ENCODE measurements around the gene TMCO4. TPM values are rescaled to one million over a fixed set of nuclear protein-coding genes. Genes with fewer than 3 reads are reported as not detected.

TMCO4 gene
- total and polyA plus RNA-seq, 10 of the 15 experiments (the other 5 are each of a cell fraction or from before 2014, with no cell fraction given): 2.4 to 20.8 (median 13.0) TPM

DNA sequence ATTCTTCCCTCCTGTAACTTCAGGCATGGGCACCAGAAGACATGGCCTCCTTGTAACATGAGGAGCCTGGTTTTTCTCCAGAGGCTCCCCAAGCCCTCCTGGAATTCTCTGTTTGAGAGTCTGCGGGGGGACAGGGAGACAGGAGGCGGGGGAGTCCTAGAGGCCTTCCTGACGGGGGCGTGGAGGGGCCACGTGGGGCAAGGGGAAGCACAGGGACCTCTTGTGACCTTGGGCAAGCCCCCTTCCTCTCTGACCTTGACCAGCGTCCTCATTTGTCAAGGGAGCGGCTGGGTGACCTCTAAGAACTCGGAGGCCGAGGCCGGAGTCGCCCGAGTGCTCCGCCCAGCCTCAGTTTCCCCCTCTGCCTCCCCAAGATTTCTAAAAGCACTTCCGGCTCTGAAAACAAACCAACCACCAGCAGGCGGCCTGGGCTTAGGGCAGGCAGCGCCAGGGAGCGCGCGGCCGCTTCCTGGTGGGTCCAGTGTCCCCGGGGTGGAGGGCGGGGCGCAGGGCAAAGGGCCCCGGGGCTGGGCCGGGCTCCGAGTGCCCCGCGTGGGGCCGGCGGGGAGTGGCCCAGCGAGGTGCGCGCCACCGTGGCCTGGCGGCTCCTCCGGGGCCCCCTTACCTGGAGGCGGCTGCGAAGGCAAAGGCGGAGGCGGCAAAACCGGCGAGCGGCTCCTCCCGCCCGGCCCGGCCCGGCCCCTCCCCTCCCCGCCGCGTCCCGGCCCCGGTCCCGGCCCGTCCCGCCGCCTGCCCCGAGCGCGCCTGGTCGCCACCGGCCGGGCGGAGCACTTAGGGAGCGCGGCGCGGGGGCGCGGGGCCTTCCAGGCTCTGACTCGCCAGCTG, at the start of gene TMCO4 (continued):
- TF ChIP-seq, protein P1, sequence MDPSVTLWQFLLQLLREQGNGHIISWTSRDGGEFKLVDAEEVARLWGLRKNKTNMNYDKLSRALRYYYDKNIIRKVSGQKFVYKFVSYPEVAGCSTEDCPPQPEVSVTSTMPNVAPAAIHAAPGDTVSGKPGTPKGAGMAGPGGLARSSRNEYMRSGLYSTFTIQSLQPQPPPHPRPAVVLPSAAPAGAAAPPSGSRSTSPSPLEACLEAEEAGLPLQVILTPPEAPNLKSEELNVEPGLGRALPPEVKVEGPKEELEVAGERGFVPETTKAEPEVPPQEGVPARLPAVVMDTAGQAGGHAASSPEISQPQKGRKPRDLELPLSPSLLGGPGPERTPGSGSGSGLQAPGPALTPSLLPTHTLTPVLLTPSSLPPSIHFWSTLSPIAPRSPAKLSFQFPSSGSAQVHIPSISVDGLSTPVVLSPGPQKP (IDR thresholded peaks at IDR 0.05; ENCODE audit: low read depth, low read length): 0 out of 2 replicates have a peak, but pooled peaks have one; percentile 32
- TF ChIP-seq BRCA1 (IDR thresholded peaks at IDR 0.05; ENCODE audit: low read depth, low read length): no peak
- TF ChIP-seq HDAC6 (IDR thresholded peaks at IDR 0.05; ENCODE audit: unreplicated experiment): no peak
- TF ChIP-seq RUNX3 (IDR thresholded peaks at IDR 0.05; ENCODE audit: low read length): no peak
- no peak for TF ChIP-seq WRNIP1 (IDR thresholded peaks at IDR 0.05; ENCODE audit: borderline replicate concordance, low read depth, low read length)
- peak; percentile 27; the same call in 1 of the 2 replicates for TF ChIP-seq BACH1 (IDR thresholded peaks at IDR 0.05; ENCODE audit: borderline replicate concordance)
- no peak for TF ChIP-seq ATF7 (IDR thresholded peaks at IDR 0.05; ENCODE audit: low read depth)
- no peak for TF ChIP-seq KLF5 (IDR thresholded peaks at IDR 0.05; ENCODE audit: partially characterized antibody)
- no peak for TF ChIP-seq ZNF384 (IDR thresholded peaks at IDR 0.05; ENCODE audit: borderline replicate concordance, low read depth, low read length)
- TF ChIP-seq, protein P2, sequence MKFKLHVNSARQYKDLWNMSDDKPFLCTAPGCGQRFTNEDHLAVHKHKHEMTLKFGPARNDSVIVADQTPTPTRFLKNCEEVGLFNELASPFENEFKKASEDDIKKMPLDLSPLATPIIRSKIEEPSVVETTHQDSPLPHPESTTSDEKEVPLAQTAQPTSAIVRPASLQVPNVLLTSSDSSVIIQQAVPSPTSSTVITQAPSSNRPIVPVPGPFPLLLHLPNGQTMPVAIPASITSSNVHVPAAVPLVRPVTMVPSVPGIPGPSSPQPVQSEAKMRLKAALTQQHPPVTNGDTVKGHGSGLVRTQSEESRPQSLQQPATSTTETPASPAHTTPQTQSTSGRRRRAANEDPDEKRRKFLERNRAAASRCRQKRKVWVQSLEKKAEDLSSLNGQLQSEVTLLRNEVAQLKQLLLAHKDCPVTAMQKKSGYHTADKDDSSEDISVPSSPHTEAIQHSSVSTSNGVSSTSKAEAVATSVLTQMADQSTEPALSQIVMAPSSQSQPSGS (IDR thresholded peaks at IDR 0.05; ENCODE audit: low read length): no peak
- TF ChIP-seq, protein P3, sequence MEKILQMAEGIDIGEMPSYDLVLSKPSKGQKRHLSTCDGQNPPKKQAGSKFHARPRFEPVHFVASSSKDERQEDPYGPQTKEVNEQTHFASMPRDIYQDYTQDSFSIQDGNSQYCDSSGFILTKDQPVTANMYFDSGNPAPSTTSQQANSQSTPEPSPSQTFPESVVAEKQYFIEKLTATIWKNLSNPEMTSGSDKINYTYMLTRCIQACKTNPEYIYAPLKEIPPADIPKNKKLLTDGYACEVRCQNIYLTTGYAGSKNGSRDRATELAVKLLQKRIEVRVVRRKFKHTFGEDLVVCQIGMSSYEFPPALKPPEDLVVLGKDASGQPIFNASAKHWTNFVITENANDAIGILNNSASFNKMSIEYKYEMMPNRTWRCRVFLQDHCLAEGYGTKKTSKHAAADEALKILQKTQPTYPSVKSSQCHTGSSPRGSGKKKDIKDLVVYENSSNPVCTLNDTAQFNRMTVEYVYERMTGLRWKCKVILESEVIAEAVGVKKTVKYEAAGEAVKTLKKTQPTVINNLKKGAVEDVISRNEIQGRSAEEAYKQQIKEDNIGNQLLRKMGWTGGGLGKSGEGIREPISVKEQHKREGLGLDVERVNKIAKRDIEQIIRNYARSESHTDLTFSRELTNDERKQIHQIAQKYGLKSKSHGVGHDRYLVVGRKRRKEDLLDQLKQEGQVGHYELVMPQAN (conservative IDR thresholded peaks at IDR 0.05): no peak; the same call in 1 of the 2 replicates
- no peak for TF ChIP-seq NFYA (IDR thresholded peaks at IDR 0.05; ENCODE audit: borderline replicate concordance, low read depth, low read length)
- TF ChIP-seq SREBF2 (IDR thresholded peaks at IDR 0.05; ENCODE audit: low read length): no peak
- no peak for TF ChIP-seq SUZ12 (IDR thresholded peaks at IDR 0.05; ENCODE audit: unreplicated experiment)
- TF ChIP-seq MTA3 (IDR thresholded peaks at IDR 0.05; ENCODE audit: borderline replicate concordance, low read length): no peak
- TF ChIP-seq REST (IDR thresholded peaks at IDR 0.05; ENCODE audit: low read depth, low read length): no peak
- TF ChIP-seq RAD51 (IDR thresholded peaks at IDR 0.05): peak; percentile 64; the same call in 1 of the 2 replicates
- no peak for TF ChIP-seq BCLAF1 (IDR thresholded peaks at IDR 0.05)
- no peak for TF ChIP-seq BMI1 (IDR thresholded peaks at IDR 0.05; ENCODE audit: borderline replicate concordance)
